Measurements from ENCODE around the gene IER5.

DNA sequence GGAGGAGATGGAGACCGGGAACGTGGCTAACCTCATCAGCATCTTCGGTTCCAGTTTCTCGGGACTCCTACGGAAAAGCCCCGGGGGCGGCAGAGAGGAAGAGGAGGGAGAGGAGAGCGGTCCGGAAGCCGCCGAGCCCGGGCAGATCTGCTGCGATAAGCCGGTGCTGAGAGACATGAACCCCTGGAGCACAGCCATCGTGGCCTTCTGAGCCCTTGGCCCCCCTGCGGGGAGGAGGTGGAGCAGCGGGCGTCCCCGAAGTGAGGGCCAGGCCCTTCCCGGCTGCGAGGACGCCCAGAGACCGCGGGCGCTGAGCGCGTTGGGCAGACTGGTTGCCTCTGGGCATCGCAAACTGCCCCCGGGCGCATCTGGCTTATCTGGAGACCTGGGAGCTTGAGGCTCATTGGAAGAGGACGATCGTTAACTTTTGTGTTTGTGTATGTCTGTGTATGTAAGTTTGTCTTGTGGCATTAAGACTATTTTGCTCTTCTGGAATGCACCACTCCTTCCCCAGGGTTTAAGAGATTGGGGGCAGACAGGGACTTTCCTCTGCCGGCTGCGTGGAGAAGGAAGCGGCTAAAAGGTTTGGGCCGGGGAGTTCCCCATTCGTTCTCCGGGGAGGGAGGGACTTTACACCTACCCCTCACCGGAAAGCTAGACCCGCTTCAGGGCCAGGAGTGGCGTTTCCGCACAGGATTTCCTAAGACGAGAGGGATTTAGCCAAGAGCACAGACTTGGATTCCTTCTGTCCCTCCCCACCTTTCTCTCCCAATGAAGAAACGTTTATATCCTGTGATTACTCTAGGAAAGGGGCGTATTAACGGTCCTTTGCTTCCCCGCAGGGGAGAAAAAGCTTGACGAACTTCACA lies 1.4 kb downstream of the IER5 start:
- TF ChIP-seq, protein P1, sequence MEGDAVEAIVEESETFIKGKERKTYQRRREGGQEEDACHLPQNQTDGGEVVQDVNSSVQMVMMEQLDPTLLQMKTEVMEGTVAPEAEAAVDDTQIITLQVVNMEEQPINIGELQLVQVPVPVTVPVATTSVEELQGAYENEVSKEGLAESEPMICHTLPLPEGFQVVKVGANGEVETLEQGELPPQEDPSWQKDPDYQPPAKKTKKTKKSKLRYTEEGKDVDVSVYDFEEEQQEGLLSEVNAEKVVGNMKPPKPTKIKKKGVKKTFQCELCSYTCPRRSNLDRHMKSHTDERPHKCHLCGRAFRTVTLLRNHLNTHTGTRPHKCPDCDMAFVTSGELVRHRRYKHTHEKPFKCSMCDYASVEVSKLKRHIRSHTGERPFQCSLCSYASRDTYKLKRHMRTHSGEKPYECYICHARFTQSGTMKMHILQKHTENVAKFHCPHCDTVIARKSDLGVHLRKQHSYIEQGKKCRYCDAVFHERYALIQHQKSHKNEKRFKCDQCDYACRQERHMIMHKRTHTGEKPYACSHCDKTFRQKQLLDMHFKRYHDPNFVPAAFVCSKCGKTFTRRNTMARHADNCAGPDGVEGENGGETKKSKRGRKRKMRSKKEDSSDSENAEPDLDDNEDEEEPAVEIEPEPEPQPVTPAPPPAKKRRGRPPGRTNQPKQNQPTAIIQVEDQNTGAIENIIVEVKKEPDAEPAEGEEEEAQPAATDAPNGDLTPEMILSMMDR (IDR thresholded peaks at IDR 0.05): peak in 2 of 6 experiments; percentile 8 to 12
- TF ChIP-seq POLR2A (IDR thresholded peaks at IDR 0.05): peak in 1 of 2 donors; percentile 42

Data from Peyer's patch (tissue), 4 donors.